Midbrain (tissue), 1 donor: ENCODE data around the gene RBCK1.
"Not testable (repeated sequence)": the region's sequence is repeated elsewhere in the genome, so short reads cannot be mapped to it uniquely, and the experiment has no call there.

Experiments
- DNase-seq: peaks from one replicate; lab custom pipeline; 2025; lab: John Stamatoyannopoulos, UW

RBCK1 gene

GRCh38 chr20:472889-473292 lies 64.8 kb downstream of the RBCK1 start:
- DNase-seq, result no peak

- DNase-seq, result no peak
Observed at GRCh38 chr20:474581-474980, 66.5 kb downstream of the RBCK1 start.

DNA sequence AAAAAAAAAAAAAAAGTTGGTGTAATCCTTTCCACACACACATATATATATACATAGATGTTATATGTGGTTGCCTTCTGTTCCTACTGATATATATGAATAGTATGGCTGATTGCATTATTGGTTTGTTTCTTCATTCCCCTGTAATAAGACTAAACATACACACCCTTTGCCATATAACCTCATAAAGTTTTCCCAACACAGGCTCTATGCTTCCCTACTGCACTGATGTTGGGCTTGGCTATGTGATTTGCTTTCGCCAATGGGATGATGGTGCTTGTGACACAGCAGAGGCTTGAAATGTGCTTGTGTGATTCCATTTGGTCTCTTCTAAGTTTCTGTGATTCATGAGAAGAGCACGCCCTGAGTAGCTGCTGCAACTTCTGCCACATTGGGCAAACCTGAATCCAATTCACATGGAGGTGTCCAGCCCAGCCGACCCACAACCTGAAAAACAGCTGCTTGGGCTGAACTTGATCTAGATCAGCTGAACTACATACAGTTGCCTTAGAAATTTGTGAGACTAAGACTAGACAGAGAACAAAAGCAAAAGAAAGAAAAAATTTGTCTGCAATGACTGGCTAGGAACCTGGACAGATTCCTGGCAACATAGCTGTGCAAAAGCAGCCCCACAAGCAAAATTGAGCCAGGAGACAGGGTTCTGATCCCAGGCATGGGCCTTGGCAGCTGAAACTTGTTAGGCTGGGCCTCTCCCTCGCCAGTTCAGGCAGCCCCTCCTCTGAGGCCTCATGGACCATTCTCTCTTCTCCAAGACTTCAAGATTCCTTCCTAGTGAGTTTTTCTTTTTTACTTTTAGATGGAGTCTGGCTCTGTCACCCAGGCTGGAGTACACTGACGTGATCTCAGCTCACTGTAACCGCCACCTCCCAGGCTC lies 67.6 kb downstream of the RBCK1 start:
- no peak for DNase-seq

DNA sequence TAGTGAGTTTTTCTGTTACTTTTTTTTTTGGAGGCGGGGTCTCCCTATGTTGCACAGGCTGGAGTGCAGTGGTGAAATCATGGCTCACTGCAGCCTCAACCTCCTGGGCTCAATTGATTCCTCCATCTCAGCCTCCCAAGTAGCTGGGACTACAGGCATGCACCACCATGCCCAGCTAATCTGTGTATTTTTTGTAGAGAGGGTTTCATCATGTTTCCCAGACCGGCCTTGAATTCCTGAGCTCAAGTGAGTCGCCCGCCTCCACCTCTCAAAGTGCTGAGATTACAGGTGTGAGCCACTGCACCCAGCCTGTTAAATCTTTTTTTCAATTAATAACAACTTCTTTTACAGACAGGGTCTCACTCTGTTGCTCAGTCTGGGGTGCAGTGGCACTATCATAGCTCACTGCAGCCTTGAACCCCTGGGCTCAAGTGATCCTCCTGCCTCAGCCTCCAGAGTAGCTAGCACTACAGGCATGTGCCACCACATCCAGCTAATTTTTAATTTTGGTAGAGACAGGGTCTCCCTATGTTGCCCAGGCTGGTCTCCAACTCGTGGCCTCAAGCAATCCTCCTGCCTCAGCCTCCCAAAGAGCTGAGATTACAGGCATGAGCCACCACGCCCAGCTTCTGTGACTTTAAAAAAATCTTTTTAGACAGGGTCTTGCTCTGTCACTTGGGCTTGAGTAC lies 68.6 kb downstream of the RBCK1 start:
- DNase-seq, result not testable (repeated sequence)

DNA sequence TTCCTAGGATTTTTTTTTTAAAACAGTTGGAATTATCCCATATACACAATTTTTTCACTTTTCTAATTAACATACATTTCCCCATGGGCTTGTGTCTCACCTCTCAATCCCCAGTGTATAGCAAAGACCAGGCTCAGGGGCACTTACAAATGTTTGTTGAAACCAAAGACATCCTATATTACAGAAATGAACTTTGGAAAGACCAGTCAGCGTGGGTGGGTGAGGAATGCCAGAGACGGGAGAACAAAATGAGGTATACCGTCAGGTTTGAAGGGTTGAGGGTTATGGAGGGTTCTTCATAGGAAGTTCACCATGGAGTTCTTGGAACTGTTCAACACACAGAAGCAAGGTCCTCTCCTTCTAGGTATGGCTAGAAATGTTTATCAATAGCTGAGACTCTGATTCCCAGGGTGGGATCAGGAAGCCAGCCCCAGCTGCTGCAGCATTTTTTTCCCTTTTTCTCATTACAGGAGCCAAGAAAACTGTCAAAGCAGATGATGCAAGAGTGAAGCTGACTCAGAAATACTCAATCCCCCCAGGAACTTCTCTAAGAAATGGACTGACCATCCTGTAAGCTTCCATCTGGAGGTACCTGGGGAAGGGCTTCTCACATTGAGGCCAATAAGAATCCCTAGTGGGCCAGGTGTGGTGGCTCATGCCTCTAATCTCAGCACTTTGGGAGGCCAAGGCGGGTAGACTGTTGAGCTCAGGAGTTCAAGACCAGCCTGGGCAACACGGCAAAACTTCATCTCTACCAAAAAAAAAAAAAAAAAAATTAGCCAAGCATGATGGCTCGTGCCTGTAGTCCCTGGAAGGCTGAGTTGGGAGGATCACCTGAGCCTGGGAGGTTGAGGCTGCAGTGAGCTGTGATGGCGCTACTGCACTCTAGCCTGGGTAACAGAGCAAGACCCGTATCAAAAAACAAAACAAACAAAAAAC lies 70.2 kb downstream of the RBCK1 start:
- no peak for DNase-seq

- peak; percentile 68 for DNase-seq
Observed at GRCh38 chr20:478949-479429, 70.9 kb downstream of the RBCK1 start.

- DNase-seq, result no peak
Observed at GRCh38 chr20:479487-479886, 71.4 kb downstream of the RBCK1 start.

DNA sequence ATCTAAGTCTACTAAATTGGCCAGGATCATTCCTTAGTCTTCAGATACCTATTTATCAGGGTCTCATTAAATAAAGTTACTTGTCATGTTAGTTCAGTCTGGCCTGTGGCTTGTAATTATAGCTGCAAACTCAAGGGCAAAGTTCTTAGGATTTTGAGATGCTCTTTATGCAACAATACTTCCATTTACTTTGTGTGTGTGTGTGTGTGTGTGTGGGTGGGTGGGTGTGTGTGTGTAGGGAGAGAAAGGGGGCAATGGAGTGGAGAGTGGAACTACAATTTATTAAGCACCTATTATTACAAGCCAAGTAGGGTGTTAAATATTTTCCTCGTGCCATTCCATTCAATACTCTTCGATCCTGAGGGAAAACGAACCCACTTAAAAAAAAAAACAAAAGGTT lies 71.9 kb downstream of the RBCK1 start:
- DNase-seq, result no peak

DNA sequence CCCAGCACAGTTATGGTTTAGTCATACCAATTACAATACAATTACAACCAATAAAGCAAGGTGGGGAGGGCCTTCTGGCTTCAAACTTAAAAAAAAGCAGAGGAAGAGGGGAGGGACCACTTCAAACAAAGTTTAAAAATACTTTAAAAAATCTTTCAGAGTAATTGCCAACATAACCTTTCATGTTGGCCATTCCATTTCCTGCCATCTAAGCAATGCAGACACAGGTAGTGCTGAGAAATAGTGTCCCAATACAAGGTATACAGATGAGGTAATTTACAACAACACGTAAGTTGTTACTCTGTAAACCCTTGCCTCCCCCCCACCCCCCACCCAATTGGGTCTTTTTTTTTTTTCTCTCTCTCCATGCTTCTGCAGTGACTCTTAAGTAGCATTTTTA lies 73.1 kb downstream of the RBCK1 start:
- DNase-seq, result no peak
